Tibial nerve (tissue), 4 donors: Measurements from ENCODE around the gene SPAG8.

ENCODE experiments used
- EP300 ChIP-seq, 2 donors: sonication (generic); formaldehyde crosslinking; IDR thresholded peaks; one replicate each; pipeline ENCODE4 v1.6.1; 2017; ENCODE audit warnings: antibody characterized with exemption in 2 of 2, mild to moderate bottlenecking in 1 of 2
- POLR2A ChIP-seq, 2 donors: fragments of 450-650 bp; IDR thresholded peaks; one replicate each; pipeline ENCODE4 v1.6.1; 2017; ENCODE audit warnings: antibody characterized with exemption in 2 of 2, mild to moderate bottlenecking in 2 of 2, moderate library complexity in 2 of 2
- TF ChIP-seq, protein P1 (sequence below), 5 experiments: fragments of 200-600 bp in 3 of 5; fragments of 450-650 bp in 2 of 5; sonication (generic) in 3 of 5; IDR thresholded peaks; one replicate each; pipeline ENCODE4 v1.5.1; 2016 to 2019; ENCODE audit warnings: antibody characterized with exemption in 5 of 5, mild to moderate bottlenecking in 3 of 5, moderate library complexity in 2 of 5

DNA sequence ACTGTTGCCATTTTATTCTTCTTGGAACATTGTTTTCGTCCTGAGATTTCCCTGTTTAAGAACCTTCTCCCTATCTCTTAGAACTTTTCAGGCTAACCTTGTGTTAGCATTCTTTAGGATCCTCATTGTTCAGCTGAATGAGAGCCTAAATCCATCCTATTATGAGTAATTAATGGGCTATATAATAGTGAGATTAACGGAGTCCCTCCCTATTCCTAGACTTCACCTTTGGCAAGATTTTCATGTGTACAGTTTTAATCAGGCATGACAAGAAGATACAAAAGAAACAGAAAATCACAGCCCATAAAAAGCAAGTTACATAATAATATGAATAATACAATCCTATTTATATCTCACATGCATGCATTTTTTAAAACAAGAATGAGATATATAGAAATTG is 48.9 kb downstream of the SPAG8 start:
- TF ChIP-seq, protein P1, sequence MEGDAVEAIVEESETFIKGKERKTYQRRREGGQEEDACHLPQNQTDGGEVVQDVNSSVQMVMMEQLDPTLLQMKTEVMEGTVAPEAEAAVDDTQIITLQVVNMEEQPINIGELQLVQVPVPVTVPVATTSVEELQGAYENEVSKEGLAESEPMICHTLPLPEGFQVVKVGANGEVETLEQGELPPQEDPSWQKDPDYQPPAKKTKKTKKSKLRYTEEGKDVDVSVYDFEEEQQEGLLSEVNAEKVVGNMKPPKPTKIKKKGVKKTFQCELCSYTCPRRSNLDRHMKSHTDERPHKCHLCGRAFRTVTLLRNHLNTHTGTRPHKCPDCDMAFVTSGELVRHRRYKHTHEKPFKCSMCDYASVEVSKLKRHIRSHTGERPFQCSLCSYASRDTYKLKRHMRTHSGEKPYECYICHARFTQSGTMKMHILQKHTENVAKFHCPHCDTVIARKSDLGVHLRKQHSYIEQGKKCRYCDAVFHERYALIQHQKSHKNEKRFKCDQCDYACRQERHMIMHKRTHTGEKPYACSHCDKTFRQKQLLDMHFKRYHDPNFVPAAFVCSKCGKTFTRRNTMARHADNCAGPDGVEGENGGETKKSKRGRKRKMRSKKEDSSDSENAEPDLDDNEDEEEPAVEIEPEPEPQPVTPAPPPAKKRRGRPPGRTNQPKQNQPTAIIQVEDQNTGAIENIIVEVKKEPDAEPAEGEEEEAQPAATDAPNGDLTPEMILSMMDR (IDR thresholded peaks at IDR 0.05), result no peak
- TF ChIP-seq POLR2A (IDR thresholded peaks at IDR 0.05), result no peak
- no peak for TF ChIP-seq EP300 (IDR thresholded peaks at IDR 0.05)
